HepG2 (cell line): ENCODE results near the gene SEPTIN10. TPM values are rescaled to one million over a fixed set of nuclear protein-coding genes. Genes with fewer than 3 reads are reported as not detected.
A peak's percentile ranks its signal among the peaks of the same experiment; 100 is the strongest.

ENCODE experiments used
- HNRNPL ChIP-seq: fragments of 200-400 bp; formaldehyde crosslinking; IDR thresholded peaks from 2 replicates; pipeline ENCODE4 v1.6.1; 2017; ENCODE audit warnings: mild to moderate bottlenecking, low read depth, low read length
- NFKB2 ChIP-seq: sonication (generic); formaldehyde crosslinking; IDR thresholded peaks from 2 replicates; pipeline ENCODE4 v1.4.0; 2020; ENCODE audit warnings: missing genetic modification reagents, borderline replicate concordance
- SMC3 ChIP-seq: IDR thresholded peaks from 2 replicates; pipeline ENCODE4 v1.6.1; 2011; ENCODE audit warnings: low read length, improper control_type of control experiment
- ZBTB21 ChIP-seq: sonication (generic); formaldehyde crosslinking; IDR thresholded peaks from 2 replicates; pipeline ENCODE4 v1.4.0; 2020; ENCODE audit warnings: missing genetic modification reagents
- ZNF318 ChIP-seq: sonication (generic); formaldehyde crosslinking; IDR thresholded peaks from 2 replicates; pipeline ENCODE4 v1.4.0; 2020; ENCODE audit warnings: mild to moderate bottlenecking, missing genetic modification reagents
- ZNF615 ChIP-seq: sonication (generic); formaldehyde crosslinking; IDR thresholded peaks from 2 replicates; pipeline ENCODE4 v1.5.0; 2020; ENCODE audit warnings: mild to moderate bottlenecking, missing genetic modification reagents, borderline replicate concordance
- polyA plus RNA-seq, 8 experiments: library from polyadenylated mRNA; depleted of rRNA in 3 of 8; stranded (reverse) in 7 of 8; unstranded in 1 of 8; fragments of >200 nt; fragmentation: Illumina TruSeq in 4 of 8; extraction: Trizol in 4 of 8; gene quantifications; 2 replicates each; pipeline versions ENCODE4 v1.2.1 to v1.2.3, GENCODE V29; 2011 to 2016; ENCODE audit warnings: low read depth in 4 of 8, missing spikeins in 1 of 8, mixed read lengths in 1 of 8; ENCODE audit not compliant: insufficient read depth in 1 of 8
- total RNA-seq, 5 experiments: library from RNA; depleted of rRNA; stranded (reverse); fragments of >200 nt; fragmentation: Illumina TruSeq; extraction: Trizol; gene quantifications; 2 replicates each; pipeline ENCODE4 v1.2.3, GENCODE V29; 2016; ENCODE audit warnings: low read depth in 1 of 5

SEPTIN10 gene
- total and polyA plus RNA-seq, 2 of the 13 experiments (the other 11 are each of a cell fraction or from before 2014, with no cell fraction given): 45.8 to 67.5 TPM

GRCh38 chr2:109510136-109511028 lies 103.4 kb downstream of the SEPTIN10 start (continued):
- TF ChIP-seq ZNF318 (CRISPR knock-in tag): 0 out of 2 replicates have a peak, but pooled peaks have one; percentile 34
- TF ChIP-seq ZNF615 (CRISPR knock-in tag): no peak
- TF ChIP-seq NFKB2: 0 out of 2 replicates have a peak, but pooled peaks have one; percentile 46
- no peak for TF ChIP-seq ZBTB21 (CRISPR knock-in tag)
- TF ChIP-seq SMC3: peak; percentile 93
- peak; percentile 99 for TF ChIP-seq HNRNPL
